NCI-H2227 (cell line): Measurements from ENCODE around the gene FOXD3.
"Not testable (repeated sequence)": the region's sequence is repeated elsewhere in the genome, so short reads cannot be mapped to it uniquely, and the experiment has no call there.

Source experiments
- DNase-seq: peaks from one replicate; lab custom pipeline; 2025; ENCODE audit not compliant: unreplicated experiment; lab: John Stamatoyannopoulos, UW

Gene FOXD3

GRCh38 chr1:63356234-63356633 is 33.9 kb downstream of the FOXD3 start:
- not testable (repeated sequence) for DNase-seq

- no peak for DNase-seq
Measured at GRCh38 chr1:63359561-63359960, 37.2 kb downstream of the FOXD3 start.

- no peak for DNase-seq
Measured at GRCh38 chr1:63362073-63362472, 39.7 kb downstream of the FOXD3 start.

GRCh38 chr1:63362578-63362977 is 40.2 kb downstream of the FOXD3 start:
- no peak for DNase-seq

GRCh38 chr1:63363014-63363413 is 40.6 kb downstream of the FOXD3 start:
- no peak for DNase-seq

- DNase-seq = no peak
Measured at GRCh38 chr1:63366908-63367214, 44.5 kb downstream of the FOXD3 start.

- peak; percentile 98 for DNase-seq
Measured at GRCh38 chr1:63367215-63368103, 45.1 kb downstream of the FOXD3 start, which contains the start of gene ALG6. TSS of gene ALG6 (plus strand) at chr1:63367627. CDS start at chr1:63370978, 3,351 bp downstream.

- DNase-seq = peak; percentile 43
Measured at GRCh38 chr1:63368131-63368530, 45.8 kb downstream of the FOXD3 start.
